HG03039 (cell line): ENCODE results near the gene DNAH10.

ENCODE experiments used
- ATAC-seq: cut with Tn5 transposase; IDR thresholded peaks from one replicate; pipeline ENCODE4 v1.9.1; 2021; ENCODE audit warnings: mild to moderate bottlenecking, moderate library complexity; ENCODE audit not compliant: unreplicated experiment

Gene DNAH10

DNA sequence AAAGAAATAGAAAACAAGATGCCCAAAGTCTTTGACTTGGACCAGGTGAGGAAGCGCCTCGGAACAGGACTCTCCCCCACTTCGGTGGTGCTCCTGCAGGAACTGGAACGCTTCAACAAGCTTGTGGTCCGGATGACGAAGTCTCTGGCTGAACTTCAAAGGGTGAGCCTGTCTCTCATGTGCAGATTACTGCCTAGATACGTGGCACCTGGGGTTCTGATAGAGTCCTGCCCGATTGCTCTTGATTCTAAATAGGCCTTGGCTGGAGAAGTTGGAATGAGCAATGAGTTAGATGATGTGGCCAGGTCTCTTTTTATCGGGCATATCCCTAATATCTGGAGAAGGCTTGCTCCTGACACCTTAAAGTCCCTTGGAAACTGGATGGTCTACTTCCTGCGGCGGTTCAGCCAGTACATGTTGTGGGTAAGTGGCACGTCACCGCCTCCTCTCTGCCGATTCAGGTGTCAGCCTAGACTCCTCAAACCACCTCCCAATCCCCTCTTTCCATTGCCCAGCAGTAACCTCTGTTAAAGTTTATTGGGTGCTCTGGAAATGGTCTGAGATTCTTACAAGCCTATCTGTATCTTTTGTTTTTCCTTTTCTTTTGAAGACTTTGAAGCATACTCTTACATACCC, 169.7 kb downstream of the DNAH10 start:
- no peak for ATAC-seq

DNA sequence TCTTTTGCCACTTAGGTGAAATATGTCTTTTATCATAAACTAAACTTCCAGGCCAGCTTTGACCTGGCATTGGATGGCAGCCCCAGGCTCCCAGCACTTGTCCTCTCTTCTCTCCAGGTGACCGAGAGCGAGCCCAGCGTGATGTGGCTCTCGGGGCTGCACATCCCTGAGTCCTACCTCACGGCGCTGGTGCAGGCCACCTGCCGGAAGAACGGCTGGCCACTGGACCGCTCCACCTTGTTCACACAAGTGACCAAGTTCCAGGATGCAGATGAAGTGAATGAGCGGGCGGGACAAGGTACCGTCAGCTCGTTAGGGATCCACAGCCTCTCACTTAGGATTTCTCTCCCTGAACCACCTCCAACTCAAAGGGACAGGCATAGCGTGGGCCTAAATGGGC, 171.1 kb downstream of the DNAH10 start:
- ATAC-seq, result no peak

DNA sequence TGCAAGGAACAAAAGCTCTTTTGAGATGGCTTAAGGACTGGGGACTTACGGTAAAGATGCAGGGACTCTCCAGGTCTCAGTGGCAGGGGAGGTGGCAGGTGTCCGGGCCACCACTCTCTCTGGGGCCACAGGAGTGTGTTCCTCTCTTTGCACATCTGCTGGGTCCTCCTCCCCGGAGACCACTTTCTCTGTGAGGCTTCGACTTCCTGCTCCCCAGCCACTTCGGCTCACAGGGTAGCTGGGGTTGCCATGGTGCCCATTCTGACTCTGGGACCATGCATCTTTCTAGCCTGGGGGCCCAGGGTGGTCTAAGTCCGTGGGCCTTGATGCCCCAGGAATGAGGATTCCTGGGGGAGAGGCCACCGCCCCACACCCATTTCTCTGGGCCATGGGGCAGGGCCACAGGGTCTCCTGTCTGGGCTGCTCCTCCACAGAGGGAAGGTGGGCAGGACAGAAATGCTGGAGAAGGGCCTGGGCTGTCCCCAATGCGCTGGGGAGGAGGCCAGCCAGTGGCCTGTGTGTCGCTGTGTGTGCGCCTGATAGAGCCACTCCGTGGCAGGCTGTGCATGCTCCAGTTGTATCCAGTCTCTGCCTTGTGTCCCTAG, 172.0 kb downstream of the DNAH10 start:
- no peak for ATAC-seq

DNA sequence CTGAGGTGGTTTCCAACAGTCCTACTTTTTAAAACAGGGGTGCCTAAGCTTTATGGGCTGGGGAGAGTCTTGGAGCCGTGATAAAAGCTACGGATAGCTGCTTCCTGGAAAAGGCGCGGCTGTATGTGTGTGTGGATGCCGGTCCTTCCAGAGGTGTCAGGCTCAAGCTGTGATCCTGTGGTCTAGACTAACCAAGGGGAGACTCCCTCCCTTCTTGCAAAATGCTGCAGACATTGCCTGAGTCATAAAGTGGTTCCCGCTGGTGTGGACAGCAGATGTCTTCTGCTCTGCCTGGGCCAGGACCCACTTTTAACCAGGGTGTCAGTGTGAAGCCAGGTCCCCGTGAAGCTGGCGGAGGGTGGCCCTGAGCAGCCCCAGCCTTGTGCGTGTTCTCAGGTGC, 172.7 kb downstream of the DNAH10 start:
- no peak for ATAC-seq

DNA sequence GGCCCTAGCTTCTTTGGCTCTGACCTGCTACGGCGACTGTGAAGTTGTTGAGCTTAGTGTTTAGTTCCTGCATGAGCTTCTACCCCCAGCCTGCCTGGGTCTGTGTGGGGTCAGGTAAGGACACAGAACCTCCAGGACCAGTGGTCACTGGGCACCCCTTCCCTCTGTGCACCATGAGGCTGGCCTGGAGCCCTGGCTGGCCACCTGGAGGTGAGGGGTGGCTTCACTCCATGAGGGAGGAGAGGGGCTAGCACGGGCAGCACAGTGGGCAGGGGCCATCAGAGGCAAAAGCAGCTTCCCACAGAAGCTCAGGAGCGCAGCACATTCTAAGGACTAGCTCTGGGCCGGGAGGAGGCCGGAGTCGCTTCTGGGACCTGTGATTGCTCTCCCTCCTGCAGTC, 173.9 kb downstream of the DNAH10 start:
- ATAC-seq, result no peak

DNA sequence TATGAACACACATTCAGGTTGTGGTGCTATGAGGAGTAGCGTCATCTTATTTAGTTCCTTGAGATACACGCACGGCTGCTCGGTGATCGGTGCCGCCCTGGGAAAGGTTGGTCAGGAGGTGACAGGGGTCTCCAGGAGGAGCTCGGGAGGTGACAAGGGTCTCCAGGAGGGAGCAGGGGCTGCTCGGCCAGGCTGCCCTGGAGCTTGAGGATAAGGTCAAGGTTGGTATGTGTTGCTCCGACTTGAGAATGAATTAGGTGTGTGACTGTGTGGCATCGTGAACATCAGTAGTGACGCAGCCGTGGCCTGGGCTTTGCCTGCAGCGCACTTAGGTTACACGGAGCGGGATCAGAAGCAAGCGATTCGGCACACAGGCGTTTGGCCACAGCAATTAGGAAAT, 174.4 kb downstream of the DNAH10 start:
- ATAC-seq, result no peak

DNA sequence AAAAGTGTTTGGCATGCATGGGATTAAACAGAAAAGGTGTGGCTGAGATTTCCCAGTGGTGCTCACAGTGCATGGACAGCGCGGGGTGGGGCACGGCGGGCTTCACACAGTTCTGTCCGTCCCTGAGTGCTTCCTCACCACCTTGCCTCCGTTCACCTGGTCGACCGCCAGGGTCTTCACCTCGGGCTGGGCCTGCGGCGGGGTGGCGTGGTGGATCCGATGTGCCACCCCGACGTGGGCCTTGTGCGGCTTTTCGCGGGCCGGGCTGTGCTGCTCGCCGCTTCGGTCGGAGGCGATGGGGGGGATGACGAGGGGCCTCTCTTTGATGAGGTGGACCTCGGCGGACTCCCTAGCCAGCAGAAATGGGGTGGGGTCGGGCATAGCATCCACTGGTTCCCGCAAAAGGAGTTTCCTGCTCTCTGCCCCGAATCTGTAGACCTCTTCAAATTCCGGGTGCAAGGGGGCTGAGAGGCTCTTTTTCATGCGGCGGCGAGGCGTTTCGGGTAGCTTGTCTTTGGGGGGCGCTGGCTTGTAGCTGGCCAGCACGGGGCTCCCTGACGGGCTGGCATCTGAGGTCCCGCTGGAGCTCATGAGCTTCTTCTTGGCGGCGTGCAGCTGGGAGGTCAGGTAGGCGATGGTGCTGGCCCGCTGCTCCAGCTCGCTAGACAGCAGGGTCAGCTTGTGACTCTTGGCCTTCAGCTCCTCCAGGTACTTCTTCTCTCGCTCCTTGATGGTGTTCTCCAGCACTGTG, 175.0 kb downstream of the DNAH10 start:
- ATAC-seq, result no peak

DNA sequence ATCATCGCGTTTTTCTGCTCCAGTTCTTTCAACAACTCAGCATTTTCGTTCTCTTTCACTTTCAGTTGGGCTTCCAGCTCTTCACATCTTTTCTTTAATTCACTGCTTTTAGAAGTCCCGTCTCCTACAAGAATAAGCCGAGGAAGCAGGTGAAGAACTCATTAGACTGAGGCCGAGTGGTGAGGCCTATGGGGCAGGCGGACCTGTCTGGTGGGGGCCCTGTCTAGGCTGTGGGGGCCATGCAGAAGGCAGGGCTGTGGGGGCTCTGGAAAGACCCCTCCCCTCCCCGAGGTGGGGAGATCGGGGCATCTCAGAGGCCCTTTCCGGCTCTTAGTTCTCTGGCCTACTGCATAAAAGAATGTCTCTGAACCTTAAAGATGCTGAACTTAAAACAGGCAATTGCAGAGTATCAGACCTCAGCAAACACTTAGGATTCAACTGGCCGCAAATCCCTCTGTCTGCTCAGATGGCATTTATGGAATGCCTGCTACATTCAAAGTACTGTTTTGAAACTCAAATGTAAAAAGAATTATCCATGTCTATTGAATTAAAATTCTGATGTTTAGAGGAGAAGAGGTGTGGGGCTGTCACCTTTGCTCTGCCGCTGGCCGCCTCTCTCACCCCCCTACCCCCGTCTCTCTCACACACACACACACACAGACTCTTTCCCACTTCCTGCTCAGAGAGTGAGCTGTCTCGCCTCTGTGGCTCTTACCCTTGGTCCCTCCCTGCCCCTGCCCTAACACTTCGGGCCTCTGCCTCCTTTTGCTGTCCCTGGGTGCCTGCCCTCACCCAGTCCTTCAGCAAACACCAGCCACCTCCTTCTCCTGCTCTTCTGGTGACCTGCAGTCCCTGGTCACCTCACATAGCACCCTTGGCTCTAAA, 175.8 kb downstream of the DNAH10 start:
- ATAC-seq, result no peak

DNA sequence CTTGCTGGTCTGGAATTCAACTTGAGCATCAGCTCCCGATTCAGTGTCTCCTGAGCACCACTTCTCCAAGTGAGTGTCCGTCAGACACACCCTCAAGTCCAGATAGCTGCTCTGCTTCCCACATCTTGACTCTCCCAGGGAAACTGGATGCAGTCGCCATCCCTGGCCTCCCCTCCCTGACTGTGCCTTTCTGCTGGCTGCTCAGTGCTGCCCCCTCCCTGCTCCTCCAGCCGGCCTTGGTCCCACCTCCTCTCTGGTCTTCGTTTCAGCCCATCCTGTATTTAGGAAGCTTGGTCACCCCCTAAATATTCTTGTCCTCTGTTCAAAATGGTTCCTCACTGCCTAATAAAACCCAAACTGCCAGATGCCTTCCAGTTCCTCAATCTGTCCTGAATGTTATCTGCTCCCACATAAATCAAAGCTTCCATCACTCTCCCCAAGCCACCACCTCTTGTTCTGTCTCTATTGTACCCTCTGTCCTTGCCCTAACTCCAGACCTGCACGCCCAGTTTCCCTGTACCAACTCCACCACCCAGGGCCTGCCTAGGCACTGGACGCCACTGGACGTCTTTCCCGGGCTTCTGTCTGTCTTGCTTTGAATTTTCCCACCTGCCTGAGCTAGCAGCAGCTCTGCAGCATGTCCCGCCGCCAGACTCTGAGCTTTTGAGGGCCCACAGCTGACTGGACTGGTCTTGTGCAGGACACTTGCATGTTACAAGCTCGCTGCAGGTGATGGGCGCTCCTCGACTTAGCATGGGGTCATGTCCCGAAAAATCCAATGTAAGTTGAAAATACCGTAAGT, 176.8 kb downstream of the DNAH10 start:
- ATAC-seq, result no peak

DNA sequence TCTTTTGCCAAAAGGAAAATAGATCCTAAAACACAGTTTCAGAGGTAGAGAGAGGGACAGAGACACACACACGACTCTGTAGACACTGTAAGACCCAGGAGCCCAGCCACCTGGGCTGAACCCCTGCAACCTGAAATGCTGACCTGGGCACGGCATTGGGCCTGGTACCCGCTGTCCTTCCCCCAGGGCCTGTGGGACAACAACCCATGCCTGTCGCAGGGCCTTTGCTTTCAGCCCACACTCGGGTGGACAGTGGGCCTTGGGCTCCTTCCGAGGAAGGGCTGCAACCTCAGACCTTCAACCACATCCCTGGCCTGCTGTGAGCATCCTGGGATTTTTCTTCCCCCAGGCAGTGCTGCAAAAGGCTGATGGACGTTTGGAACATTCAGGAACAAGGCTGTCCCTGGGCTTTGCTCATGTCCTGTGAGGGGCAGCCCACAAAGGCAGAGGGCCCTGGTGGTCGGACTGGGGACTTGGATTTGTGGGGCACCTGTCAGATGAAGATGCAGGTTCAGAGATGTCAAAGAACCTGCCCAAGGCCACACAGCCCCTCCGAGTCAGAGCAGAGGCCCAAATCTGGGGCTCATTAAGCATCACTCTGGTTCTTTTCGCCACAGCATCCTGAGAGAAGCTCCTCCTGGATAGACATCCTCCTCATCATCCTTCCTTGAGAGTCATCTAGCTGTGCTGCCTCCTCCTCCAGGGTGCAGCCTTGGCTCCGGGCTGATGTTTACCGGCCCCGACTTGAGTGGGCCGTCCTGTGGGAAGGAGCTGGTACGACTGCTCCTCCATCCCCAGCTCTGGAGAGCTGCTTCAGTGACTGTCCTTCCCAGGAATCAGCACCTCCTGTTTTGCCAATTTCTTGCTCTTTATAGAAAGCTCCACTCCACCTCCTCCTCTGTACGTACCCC, 177.9 kb downstream of the DNAH10 start:
- no peak for ATAC-seq

DNA sequence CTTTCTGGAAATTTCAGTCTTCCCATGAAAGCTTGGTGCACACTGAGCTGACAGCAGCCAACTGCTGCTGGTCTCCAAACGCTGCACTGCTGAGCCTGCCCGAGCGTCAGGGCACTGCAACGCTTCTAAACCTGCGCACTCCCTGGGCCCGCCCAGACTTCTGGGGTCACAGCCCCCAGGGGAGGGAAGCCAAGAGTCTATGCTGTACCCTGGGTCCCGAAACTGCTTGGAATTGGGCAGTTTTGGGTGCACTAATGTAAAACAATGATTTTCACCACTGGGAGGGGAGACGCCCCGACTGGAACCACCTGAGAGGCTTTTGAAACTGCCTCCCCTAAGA, 178.5 kb downstream of the DNAH10 start:
- no peak for ATAC-seq

DNA sequence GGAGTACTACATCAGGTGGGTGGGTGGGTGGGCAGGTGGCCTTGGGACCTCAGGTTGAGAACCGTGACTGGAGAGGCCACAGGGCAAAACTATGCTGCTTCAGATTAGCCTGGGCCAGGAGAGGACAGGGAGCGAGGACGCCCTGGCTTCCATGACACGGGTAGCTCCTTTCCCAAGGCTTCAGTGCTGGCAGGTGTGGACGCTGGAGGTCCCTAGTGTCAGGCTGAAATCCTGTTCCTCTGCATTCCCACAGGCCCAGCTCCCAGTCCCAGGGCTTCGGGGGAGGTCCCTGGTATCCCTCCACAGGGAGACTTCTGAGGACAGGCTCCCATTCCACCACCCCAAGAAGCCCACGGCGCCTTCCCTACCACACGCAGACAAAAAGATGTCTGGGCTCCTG, 178.9 kb downstream of the DNAH10 start:
- no peak for ATAC-seq

DNA sequence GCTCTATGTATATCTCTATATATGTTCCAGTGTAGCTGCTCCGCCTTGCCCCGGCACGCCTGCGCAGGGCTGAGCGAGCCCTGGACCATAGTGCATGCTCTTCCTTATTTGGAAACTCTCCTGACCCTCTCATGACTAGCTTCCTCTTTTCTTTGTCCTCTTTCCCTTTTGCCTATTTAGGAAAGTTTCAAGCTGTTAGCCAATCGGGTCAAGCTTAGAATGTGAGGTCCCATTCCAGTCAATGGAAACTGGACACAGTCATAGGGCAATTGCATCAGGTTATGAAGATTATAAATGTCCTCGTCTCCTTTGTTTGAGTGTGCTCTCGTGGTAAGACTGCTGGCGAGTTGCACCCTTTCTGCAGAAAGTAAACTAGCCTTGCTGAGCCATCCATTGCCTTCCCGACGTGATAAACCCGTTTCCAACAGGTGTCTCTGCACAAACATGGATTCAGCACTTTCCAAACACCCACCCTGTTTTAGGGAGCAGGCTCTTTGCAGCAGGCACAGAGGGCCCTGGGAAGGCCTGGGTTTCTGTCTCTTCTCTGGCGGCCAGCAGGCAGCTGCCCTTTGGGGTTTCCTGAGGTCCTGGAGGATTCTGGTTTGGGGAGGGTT, 179.6 kb downstream of the DNAH10 start:
- ATAC-seq, result no peak

DNA sequence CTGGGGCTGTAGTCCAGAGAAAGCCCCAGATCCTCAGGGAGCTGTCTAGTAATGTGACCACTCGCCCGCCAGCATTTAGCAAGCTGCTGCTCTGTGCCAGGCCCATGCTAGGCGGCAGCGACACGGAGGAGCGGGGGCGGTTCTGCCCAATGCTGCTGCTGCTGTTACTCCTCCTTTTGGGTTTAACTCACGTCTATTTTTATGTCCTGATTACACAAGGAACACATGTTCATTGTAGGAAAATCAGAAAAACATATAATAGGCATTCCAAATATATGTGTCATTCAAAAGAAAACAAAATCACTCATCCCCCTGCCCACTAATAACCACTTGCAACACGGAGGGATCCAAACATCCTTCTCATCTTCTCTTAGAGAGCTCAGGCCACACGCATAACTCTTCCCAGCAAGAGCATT, 180.1 kb downstream of the DNAH10 start:
- no peak for ATAC-seq

DNA sequence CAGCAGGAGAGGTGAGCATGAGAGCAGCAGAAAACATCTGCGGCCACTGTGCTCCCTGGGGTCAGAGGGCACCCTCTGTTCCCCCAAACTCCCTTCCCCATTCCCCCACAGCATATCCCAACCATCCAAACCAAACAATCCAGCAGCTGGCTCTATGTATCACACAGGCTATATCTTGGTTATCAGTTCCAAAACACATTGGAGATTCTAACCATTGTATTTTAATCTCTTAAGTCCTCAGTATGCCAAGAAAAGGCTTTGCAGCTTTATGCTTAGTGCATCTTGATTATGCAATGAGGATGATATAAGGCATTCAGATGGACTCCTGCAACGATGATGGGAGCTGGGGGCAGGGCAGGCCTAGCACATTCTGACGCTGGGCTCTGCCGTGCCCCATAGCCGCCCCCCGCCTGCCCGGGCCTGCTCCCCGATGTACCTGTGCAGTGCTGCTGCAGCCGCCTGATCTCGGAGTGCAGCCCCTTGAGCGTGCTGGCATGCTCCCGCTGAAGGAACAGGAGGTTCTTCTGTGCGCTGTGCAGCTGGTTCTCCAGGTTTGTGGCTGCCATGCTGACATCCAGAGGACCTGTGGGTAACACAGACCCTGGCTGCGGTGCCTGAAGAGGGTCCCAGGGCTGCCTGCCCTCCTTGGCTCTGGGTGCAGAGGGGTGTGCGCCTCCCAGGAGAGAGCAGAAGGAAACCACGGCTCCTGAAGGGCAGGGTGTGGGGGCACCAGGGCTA, 181.0 kb downstream of the DNAH10 start:
- no peak for ATAC-seq

DNA sequence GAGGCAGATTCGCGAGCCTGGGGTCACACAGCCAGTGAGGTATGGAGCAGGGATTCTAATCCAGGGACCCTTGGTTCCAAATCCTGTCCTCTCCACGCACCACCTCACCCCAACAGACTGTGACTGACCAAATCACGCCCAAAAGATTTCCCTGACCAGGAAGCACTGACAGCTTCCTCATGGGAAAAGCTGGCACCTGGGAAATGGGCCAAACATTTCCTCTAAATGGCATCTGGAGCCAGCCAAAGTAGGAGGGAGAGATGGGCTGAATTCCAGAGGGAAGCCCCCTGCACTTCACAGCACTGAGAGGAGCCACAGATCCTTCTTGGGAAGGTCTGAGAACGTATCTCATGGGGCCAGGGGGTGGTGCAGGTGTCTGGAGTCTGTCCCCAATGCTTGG, 181.7 kb downstream of the DNAH10 start:
- ATAC-seq, result no peak

DNA sequence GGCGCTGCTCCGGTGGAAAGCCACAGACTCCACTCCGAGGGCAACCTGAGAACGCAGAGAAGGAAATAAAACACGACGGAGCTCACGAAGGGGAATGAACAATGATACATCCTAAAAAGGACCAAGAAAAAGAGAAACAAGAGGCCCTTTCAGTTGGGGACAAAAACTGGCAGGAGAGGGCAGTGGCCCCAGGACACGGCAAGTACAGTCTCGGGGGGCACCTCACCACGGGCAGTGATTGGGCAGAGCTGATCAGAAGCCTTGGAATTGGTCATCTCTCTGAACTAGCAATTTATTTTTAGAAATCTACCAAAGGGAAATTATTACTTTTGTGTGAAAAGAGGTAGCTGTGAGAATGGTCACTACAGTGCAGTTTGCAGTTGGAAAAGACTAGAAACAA, 182.6 kb downstream of the DNAH10 start:
- no peak for ATAC-seq

DNA sequence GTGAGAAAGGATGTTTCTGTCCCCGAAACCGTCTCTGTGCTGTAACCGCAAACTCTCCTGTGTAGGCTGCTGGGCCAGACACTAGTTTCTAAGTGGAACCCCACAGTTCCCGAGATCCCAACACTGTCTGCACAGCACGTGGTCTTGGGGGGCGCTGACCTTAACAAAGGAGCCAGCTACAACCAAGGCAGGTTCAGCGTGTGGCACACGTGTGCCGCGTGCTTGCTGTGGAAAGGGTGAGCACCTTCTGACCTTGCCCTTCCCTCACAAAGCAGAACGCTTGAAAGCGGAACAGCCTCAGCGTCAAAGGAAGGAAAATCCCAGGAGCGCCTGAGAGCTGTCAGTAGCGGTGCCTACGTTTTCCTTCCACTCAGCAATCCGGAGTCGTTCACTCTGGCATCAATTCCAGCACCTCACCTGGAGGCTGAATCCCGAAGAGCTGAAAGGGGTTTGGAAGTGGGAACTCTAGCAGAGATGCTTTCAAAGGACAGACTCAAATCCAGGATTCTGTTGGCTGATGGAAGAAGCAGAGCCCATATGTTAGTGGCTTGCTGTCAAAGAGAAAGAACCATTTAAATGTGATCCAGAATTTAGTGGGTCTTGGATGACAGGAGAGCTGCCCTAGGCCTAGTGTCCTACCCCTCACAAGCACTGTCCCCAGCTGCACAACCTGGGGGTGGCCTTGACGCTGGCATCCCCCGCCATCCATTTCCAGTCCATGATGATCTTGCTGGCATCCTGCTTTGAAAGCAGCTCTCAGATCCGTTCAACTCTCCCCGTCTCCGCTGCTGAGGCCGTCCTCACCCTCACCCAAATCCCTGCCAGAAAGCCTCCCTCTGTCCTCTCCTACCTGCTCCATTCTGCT, 183.4 kb downstream of the DNAH10 start:
- ATAC-seq, result no peak
